ENCODE data around the gene CISTR.

DNA sequence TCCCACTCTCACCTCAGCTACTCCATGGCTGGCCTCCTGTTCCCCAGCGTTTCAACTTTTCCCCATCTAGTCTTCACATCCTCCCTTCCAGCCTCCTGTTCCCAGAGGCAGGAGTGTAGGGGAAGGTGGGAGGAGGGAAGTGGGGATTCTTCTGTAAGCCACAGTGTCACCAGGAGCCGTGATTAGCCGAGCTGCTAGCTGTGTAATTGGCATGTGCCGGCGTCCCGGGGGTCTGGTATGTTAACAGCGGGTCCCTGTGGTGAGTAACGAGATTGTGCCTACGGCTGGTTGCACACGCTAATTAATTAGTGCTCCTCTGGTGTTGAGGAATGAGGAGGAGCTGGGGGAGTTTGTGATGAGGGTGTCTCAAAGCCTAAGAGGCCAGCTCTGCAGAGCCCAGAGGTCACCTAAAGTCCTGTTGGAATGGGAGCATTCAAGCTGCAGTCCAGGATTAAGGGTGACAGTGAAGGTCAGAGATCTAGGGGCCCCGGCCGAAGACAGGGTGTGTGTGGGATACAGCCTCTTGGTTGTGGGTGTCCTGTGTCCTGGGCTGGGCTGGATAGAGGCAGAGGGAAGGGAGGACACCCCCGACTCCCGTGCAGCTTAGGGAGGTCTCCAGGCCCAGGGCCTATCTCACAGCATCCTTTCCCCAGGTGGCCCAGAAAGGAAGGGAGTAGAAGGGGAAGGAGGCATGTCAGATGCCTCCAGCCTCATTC is 14.5 kb downstream of the CISTR start:
- TF ChIP-seq, protein P1, sequence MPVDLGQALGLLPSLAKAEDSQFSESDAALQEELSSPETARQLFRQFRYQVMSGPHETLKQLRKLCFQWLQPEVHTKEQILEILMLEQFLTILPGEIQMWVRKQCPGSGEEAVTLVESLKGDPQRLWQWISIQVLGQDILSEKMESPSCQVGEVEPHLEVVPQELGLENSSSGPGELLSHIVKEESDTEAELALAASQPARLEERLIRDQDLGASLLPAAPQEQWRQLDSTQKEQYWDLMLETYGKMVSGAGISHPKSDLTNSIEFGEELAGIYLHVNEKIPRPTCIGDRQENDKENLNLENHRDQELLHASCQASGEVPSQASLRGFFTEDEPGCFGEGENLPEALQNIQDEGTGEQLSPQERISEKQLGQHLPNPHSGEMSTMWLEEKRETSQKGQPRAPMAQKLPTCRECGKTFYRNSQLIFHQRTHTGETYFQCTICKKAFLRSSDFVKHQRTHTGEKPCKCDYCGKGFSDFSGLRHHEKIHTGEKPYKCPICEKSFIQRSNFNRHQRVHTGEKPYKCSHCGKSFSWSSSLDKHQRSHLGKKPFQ (tag by site-specific recombination; IDR thresholded peaks at IDR 0.05), result no peak
- TF ChIP-seq MYNN (tag by site-specific recombination; IDR thresholded peaks at IDR 0.05; ENCODE audit: borderline replicate concordance) (no peak), ZNF404 (tag by site-specific recombination; IDR thresholded peaks at IDR 0.05) (no peak), ZNF426 (tag by site-specific recombination; IDR thresholded peaks at IDR 0.05) (no peak), ZNF664 (tag by site-specific recombination; IDR thresholded peaks at IDR 0.05) (no peak), FEZF1 (tag by site-specific recombination; IDR thresholded peaks at IDR 0.05) (no peak), ZNF510 (tag by site-specific recombination; IDR thresholded peaks at IDR 0.05; ENCODE audit: insufficient replicate concordance) (no peak), ZNF600 (tag by site-specific recombination; IDR thresholded peaks at IDR 0.05) (no peak), ZBTB17 (tag by site-specific recombination; IDR thresholded peaks at IDR 0.05) (peak; percentile 15; the same call in 1 of the 2 replicates), ZNF366 (tag by site-specific recombination; conservative IDR thresholded peaks at IDR 0.05) (0 out of 2 replicates have a peak, but pooled peaks have one; percentile 24), ZNF132 (tag by site-specific recombination; IDR thresholded peaks at IDR 0.05; ENCODE audit: borderline replicate concordance) (no peak), ZNF394 (tag by site-specific recombination; IDR thresholded peaks at IDR 0.05; ENCODE audit: borderline replicate concordance) (peak; percentile 68; the same call in 1 of the 2 replicates)
- TF ChIP-seq, protein P2, sequence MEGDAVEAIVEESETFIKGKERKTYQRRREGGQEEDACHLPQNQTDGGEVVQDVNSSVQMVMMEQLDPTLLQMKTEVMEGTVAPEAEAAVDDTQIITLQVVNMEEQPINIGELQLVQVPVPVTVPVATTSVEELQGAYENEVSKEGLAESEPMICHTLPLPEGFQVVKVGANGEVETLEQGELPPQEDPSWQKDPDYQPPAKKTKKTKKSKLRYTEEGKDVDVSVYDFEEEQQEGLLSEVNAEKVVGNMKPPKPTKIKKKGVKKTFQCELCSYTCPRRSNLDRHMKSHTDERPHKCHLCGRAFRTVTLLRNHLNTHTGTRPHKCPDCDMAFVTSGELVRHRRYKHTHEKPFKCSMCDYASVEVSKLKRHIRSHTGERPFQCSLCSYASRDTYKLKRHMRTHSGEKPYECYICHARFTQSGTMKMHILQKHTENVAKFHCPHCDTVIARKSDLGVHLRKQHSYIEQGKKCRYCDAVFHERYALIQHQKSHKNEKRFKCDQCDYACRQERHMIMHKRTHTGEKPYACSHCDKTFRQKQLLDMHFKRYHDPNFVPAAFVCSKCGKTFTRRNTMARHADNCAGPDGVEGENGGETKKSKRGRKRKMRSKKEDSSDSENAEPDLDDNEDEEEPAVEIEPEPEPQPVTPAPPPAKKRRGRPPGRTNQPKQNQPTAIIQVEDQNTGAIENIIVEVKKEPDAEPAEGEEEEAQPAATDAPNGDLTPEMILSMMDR (tag by site-specific recombination; IDR thresholded peaks at IDR 0.05), result no peak
- TF ChIP-seq, protein P3, sequence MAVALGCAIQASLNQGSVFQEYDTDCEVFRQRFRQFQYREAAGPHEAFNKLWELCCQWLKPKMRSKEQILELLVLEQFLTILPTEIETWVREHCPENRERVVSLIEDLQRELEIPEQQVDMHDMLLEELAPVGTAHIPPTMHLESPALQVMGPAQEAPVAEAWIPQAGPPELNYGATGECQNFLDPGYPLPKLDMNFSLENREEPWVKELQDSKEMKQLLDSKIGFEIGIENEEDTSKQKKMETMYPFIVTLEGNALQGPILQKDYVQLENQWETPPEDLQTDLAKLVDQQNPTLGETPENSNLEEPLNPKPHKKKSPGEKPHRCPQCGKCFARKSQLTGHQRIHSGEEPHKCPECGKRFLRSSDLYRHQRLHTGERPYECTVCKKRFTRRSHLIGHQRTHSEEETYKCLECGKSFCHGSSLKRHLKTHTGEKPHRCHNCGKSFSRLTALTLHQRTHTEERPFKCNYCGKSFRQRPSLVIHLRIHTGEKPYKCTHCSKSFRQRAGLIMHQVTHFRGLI (tag by site-specific recombination; IDR thresholded peaks at IDR 0.05), result no peak

Measured in HEK293 (cell line).